Stimulated activated effector memory CD8-positive, alpha-beta T cell treated with anti-CD3 and anti-CD28 coated beads, Interleukin-12 subunit alpha, Interleukin-12 subunit beta, amount 100 ng/mL, for 72 hours (primary cell): ENCODE results near the gene GMDS.

Experiments
- ATAC-seq: fragments of 150-1000 bp; cut with Tn5 transposase; 2 replicates; pipeline ENCODE4 v1.10.0; 2021
- DNase-seq, 2 donors: peaks; one replicate each; pipeline ENCODE4 v3.0.0; 2021 to 2022; ENCODE audit warnings: low spot score in 2 of 2
- H3K27ac Mint-ChIP-seq: one replicate; pipeline ENCODE4 v1.8.0; 2022; ENCODE audit warnings: mild to moderate bottlenecking, mixed read lengths
- H3K36me3 Mint-ChIP-seq: one replicate; pipeline ENCODE4 v1.8.0; 2022; ENCODE audit warnings: mild to moderate bottlenecking, mixed read lengths
- H3K4me1 Mint-ChIP-seq: one replicate; pipeline ENCODE4 v1.8.0; 2022; ENCODE audit warnings: mixed read lengths
- H3K4me3 Mint-ChIP-seq: one replicate; pipeline ENCODE4 v1.8.0; 2022; ENCODE audit warnings: mild to moderate bottlenecking, mixed read lengths
- H3K9me3 Mint-ChIP-seq: one replicate; pipeline ENCODE4 v1.8.0; 2022; ENCODE audit warnings: mixed read lengths

Gene GMDS

DNA sequence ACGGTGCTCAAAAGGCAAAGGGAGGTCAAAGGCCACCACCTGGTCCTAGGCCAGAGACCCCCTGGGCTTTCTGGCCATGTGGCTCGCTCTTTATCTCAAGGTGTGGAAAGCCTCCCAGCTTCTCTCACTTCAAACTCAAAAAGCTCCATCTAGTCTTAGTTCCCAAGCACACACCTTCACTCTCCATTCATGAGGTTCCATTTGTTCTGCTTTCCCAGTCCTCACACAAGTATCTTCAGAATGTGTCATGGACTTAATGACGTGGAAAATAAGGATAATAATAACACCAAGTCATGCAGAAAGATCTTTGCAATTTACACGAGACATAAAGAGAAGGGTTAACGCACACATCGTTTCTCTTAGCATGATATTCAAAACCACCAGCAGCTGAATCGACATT is 219.3 kb downstream of the GMDS start:
- no peaks in the 10 kb centered on the region for H3K9me3 Mint-ChIP-seq
- H3K27ac Mint-ChIP-seq, result no peak overlapping the region
- H3K4me1 Mint-ChIP-seq, result no peaks in the 10 kb centered on the region
- DNase-seq (no peak), ATAC-seq (no peak)
- no peak overlapping the region for H3K4me3 Mint-ChIP-seq
- no peaks in the 10 kb centered on the region for H3K36me3 Mint-ChIP-seq

DNA sequence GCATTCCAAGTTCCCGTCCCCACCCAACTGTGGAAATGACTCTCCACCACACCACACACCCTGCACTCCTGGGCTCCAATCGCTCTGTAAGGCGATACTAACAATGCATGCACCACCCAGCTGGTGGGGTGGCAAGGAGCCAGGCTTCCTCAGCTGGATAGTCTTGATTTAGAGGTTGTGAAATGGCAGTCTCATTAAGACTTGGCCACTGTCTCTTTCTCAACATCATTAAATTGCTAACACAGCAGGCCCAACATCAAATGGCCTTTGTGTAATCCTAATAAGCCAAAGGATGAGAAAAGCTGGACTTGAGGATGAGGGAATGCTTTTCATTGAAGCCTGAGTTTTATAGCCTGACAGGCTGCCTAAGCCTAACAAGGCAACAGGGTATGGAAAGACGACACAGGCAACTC is 223.7 kb downstream of the GMDS start:
- Mint-ChIP-seq H3K27ac (no peak overlapping the region), H3K4me3 (no peak overlapping the region), H3K4me1 (no peaks in the 10 kb centered on the region), H3K36me3 (no peaks in the 10 kb centered on the region), H3K9me3 (no peaks in the 10 kb centered on the region)
- DNase-seq (no peak), ATAC-seq (no peak)

DNA sequence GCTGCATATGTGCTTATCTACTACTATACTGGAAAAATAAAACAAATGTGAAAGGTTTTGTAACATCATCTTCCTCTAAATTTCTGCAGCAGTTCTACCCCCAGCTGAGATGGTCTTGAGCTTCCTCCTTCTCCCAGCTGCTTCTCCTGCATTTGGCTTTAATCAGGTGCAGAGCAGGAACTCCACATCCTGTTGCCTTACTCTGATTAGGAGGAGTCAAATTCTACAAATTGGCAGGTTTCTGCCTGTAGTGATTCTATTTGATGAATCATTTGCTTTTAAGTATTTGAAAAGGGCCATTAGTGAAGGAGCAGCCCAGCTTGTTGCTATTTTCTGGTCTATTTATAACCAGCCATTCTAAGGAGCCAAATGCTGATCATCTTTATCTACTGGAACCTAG is 224.5 kb downstream of the GMDS start:
- Mint-ChIP-seq H3K4me3 (no peak overlapping the region), H3K27ac (no peak overlapping the region), H3K9me3 (no peaks in the 10 kb centered on the region), H3K36me3 (no peaks in the 10 kb centered on the region), H3K4me1 (no peaks in the 10 kb centered on the region)
- no peak for ATAC-seq
- no peak for DNase-seq

DNA sequence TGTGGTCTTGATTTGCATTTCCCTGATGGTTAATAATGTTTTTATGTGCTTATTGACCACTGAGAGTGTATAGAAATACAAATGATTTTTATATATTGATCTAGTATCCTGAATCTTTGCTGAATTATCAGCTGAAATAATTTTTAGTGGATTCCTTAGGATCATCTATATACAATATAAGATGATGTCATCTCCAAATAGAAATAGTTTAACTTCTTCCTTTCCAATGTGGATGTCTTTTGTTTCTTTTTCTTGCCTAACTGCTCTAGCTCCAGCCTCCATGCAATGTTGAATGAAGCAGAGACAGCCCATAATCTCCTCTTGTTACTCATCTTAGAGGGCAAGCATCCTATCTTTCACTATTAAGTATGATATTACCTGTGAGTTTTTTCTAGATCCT is 226.4 kb downstream of the GMDS start:
- DNase-seq (no peak), ATAC-seq (no peak)
- Mint-ChIP-seq H3K9me3 (peaks cover 17% of the 10 kb centered on the region), H3K4me3 (no peak overlapping the region), H3K4me1 (no peaks in the 10 kb centered on the region), H3K27ac (no peak overlapping the region), H3K36me3 (no peaks in the 10 kb centered on the region)

DNA sequence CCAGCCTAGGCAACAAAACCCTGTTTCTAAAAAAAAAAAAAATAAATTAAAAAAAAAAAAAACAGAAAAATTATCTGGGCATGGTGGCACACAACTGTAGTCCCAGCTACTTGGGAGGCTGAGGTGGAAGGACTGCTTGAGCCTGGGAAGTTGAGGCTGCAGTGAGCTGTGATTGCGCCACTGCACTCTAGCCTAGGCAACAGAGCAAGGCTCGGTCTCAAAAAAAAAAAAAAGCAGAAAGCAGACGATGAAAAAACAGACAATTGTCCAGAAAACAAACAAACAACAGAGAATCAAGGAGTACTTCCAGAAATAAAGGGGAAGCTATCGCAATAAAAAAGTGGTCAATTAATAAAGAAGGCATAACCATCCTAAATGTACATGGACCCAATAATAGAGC is 229.4 kb downstream of the GMDS start:
- ATAC-seq (no peak), DNase-seq (no peak)
- Mint-ChIP-seq H3K4me3 (no peak overlapping the region), H3K27ac (no peak overlapping the region), H3K36me3 (no peaks in the 10 kb centered on the region), H3K4me1 (no peaks in the 10 kb centered on the region), H3K9me3 (peaks cover 23% of the 10 kb centered on the region)

DNA sequence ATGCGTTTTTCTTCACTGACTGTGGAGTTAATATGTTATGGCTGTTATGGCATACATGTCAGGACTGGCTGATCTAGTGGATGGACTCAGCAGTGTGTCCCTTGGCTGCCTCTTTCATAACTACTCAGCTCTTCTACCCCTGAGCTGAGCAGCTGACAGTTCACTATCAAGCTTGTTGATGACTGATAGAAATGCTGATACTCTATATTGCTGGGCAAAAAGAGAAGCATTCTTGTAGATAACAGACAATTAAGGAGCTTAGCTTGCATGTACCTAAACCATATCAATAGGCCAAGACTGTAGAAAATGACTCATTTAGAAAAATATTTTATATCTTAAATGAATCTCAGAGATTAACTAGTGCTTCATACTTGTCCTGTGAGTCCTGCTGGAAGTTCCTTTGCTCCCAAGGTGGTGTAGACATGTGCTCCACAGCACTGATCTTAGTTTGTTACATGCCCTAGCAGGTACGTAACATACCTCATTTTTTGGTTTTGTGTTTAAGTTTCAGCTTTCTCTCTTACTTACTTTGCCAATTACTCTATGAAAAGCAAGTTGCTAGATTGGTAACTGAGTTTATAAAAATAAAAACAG is 236.9 kb downstream of the GMDS start:
- H3K4me1 Mint-ChIP-seq, result no peaks in the 10 kb centered on the region
- DNase-seq, result no peak
- no peak overlapping the region for H3K4me3 Mint-ChIP-seq
- no peaks in the 10 kb centered on the region for H3K36me3 Mint-ChIP-seq
- peaks cover 3% of the 10 kb centered on the region for H3K9me3 Mint-ChIP-seq
- H3K27ac Mint-ChIP-seq, result no peak overlapping the region
- no peak for ATAC-seq

DNA sequence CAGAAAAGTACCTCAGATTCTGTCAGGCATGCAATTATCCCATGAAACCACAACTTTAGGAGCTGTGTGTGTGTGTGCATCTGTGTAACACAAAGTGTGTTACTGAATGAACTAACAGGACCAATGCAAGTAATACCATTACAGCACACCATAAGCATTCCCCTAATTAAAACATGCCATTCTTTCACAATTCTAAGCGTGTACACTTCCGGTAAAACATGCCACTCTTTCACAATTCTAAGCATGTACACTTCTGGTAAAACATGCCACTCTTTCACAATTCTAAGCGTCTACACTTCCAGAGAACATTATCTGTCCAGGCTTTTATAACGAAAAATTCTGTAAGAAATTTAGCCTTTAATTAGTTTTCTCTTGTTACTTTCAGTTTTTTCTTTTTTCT is 238.2 kb downstream of the GMDS start:
- Mint-ChIP-seq H3K4me3 (no peak overlapping the region), H3K4me1 (no peaks in the 10 kb centered on the region), H3K9me3 (no peaks in the 10 kb centered on the region), H3K27ac (no peak overlapping the region), H3K36me3 (no peaks in the 10 kb centered on the region)
- ATAC-seq (no peak), DNase-seq (no peak)

DNA sequence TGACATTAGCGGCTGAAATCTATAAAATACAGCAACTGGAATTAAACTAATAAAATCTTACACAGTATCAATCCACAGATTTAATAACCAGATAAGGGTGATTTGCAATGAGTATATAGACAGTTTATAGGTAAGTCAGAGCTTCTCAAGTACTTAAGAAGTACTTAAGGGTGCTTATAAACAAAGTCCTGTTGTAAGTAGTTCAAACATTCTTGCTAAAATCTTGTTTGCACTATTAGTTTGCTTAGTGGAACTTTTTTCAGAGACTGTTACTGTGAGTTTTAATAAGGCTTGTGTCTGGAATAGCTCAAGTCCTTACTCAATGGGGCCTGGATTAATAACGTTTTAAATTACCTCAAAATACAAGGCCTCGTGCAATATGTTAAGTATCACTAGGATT is 240.5 kb downstream of the GMDS start:
- H3K27ac Mint-ChIP-seq, result no peak overlapping the region
- H3K9me3 Mint-ChIP-seq, result no peaks in the 10 kb centered on the region
- H3K36me3 Mint-ChIP-seq, result no peaks in the 10 kb centered on the region
- ATAC-seq (no peak), DNase-seq (no peak)
- no peak overlapping the region for H3K4me3 Mint-ChIP-seq
- H3K4me1 Mint-ChIP-seq, result no peaks in the 10 kb centered on the region

DNA sequence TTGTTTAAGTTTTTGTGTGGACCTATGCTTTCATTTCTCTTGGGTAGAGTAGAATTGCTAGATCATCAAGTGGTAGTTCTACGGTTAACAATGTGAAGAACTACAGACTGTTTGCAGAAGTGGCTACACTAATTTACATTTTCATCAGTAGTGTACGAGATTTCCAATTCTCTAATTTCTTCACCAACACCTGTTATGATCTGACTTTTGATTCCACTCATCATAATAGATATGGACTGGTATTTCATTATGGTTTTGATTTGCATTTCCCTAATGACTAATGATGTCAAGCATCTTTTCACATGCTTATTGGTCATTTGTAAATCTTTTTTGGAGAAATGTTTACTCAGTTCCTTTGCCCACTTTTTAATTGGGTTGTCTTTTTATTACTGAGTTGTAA is 244.4 kb downstream of the GMDS start:
- ATAC-seq (no peak), DNase-seq (no peak)
- no peak overlapping the region for H3K4me3 Mint-ChIP-seq
- no peaks in the 10 kb centered on the region for H3K9me3 Mint-ChIP-seq
- H3K4me1 Mint-ChIP-seq, result no peaks in the 10 kb centered on the region
- no peaks in the 10 kb centered on the region for H3K36me3 Mint-ChIP-seq
- no peak overlapping the region for H3K27ac Mint-ChIP-seq

DNA sequence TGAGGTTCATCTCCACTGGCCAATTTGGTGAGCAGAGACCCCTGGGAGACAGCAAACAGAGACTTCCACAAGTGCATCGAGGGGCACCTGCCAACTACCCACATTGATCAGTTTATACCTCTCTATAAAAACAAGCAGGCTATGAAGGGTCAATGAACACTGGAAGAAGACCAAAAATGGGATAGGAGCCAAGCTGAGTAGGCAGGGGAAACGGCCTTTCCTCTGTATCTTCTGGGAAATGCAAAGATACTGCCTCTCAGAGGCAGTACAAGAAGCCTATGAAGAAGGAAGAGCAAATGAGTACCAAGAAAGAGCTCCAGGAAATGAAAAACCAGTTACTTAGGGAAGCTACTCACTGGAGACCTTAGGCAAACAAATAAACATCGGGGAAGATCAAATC is 247.7 kb downstream of the GMDS start:
- DNase-seq (no peak), ATAC-seq (no peak)
- H3K4me1 Mint-ChIP-seq, result peaks cover 6% of the 10 kb centered on the region
- no peaks in the 10 kb centered on the region for H3K9me3 Mint-ChIP-seq
- H3K36me3 Mint-ChIP-seq, result no peaks in the 10 kb centered on the region
- H3K4me3 Mint-ChIP-seq, result no peak overlapping the region
- H3K27ac Mint-ChIP-seq, result no peak overlapping the region

DNA sequence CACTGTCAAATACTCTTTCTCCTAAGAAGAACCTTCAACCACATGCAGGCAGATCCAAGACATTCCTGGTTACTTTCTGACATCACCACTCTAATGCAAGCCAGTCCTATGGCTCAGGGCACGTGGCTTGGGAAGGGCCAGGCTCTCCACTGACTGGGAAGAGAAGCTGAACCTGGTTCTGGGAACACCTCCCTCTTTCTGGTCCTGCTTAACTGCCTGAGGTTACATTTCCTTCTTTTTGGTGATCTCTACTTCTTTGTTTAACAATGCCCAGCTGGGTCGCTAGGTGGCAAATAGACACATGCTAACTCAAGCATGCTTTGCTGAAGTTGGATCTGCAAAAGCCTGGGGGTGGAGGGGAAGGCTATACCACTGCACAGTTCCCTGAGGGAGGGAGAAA is 249.8 kb downstream of the GMDS start:
- H3K27ac Mint-ChIP-seq, result no peak overlapping the region
- no peaks in the 10 kb centered on the region for H3K9me3 Mint-ChIP-seq
- no peak for DNase-seq

DNA sequence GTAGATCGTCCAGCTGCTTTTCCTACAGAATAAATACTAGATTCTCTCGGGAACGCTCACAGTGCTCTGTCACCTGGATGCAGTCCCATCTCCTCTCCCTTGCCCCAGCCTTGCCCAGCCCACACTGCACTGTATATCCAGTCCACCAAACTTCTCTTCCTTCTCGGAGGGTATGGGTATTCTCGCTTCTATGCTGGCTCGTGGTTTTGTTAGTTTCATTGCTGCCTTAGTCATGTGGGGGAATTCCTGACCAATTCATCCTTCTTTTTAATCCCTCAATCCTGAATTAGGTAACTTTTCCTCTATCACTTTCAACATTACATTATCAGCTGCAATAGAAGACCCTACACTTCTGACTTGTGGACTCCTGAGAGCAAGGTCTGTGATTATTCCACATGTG is 252.4 kb downstream of the GMDS start:
- ATAC-seq, result no peak
- DNase-seq, result no peak
- H3K9me3 Mint-ChIP-seq, result no peaks in the 10 kb centered on the region
- H3K4me3 Mint-ChIP-seq, result no peak overlapping the region
- no peaks in the 10 kb centered on the region for H3K36me3 Mint-ChIP-seq
- H3K27ac Mint-ChIP-seq, result no peak overlapping the region
- peaks cover 6% of the 10 kb centered on the region for H3K4me1 Mint-ChIP-seq

More for the DNA sequence above, 249.8 kb downstream of the GMDS start:
- Mint-ChIP-seq H3K4me1 (peaks cover 6% of the 10 kb centered on the region), H3K4me3 (no peak overlapping the region), H3K36me3 (no peaks in the 10 kb centered on the region)
- no peak for ATAC-seq

DNA sequence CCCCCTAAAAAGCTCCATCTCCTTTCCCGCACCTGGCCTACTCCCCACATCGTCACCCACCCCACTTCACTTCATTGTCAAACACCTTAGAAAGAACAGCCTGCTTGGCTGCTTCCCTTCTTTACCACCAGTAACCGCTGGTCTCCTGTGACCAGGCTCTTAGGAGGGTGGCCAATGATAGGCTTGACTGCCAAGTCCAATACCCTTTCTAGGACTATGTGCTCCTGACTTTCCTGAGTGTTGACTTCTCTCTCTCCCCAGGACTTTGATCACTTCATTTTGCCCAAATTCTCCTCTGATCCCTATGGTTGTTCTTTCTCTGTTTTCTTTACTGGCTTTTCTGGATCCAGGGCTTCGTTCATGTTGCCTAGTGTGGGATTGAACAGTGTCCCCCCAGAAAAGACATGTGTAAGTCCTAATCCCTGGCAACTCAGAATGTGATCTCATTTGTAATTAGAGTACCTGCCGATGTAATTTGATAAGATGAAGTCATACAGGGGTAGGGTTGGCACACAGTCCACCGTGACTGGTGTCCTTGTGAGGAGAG is 254.0 kb downstream of the GMDS start:
- no peak for ATAC-seq
- peaks cover 6% of the 10 kb centered on the region for H3K4me1 Mint-ChIP-seq
- DNase-seq, result no peak
- H3K36me3 Mint-ChIP-seq, result no peaks in the 10 kb centered on the region
- H3K27ac Mint-ChIP-seq, result no peak overlapping the region
- H3K4me3 Mint-ChIP-seq, result no peak overlapping the region
- H3K9me3 Mint-ChIP-seq, result no peaks in the 10 kb centered on the region

DNA sequence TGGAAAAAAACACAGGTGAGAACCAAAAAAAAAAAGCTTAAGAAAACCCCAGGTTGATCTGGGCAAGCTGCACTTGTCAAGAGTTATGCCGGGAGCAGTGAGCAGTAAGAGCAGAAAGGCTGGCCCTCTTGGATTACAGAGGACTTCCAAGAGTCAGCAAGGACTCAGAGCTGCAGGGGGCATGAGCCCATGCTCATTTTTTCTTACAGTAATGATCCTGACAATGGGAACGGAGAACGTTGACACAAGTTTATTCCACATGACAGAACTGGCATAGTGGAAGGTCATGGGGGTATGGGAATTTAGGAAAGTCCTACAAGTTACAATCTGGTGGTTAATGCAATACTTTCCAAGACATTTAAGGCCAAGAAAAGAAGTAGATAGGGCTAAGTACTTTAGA is 256.6 kb downstream of the GMDS start:
- Mint-ChIP-seq H3K36me3 (no peaks in the 10 kb centered on the region), H3K9me3 (peaks cover 3% of the 10 kb centered on the region)

DNA sequence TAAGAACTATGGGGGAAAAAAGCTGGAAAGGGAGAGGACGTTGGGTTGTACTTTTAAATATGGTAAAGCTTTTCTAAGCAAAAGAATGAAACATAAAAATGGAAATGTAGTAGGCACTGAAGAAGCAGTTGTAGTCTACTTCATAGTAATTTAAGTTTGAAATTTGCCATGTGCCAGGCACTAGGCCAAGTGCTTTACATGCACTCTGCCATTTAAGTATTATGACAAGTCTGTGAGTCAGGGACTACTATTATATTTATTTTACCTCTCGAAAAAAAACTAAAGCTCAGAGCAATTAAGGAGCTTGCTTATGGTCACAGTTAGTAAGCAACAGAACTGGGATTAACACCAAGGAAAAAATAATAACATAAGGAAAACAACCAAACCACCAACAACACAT is 257.8 kb downstream of the GMDS start:
- H3K36me3 Mint-ChIP-seq, result no peaks in the 10 kb centered on the region
- H3K4me3 Mint-ChIP-seq, result no peak overlapping the region
- peaks cover 10% of the 10 kb centered on the region for H3K9me3 Mint-ChIP-seq
- ATAC-seq (no peak), DNase-seq (no peak)
- no peak overlapping the region for H3K27ac Mint-ChIP-seq
- H3K4me1 Mint-ChIP-seq, result no peaks in the 10 kb centered on the region

More for the DNA sequence above, 256.6 kb downstream of the GMDS start:
- peaks cover 6% of the 10 kb centered on the region for H3K4me1 Mint-ChIP-seq
- H3K27ac Mint-ChIP-seq, result no peak overlapping the region
- no peak for ATAC-seq
- DNase-seq, result no peak
- no peak overlapping the region for H3K4me3 Mint-ChIP-seq

DNA sequence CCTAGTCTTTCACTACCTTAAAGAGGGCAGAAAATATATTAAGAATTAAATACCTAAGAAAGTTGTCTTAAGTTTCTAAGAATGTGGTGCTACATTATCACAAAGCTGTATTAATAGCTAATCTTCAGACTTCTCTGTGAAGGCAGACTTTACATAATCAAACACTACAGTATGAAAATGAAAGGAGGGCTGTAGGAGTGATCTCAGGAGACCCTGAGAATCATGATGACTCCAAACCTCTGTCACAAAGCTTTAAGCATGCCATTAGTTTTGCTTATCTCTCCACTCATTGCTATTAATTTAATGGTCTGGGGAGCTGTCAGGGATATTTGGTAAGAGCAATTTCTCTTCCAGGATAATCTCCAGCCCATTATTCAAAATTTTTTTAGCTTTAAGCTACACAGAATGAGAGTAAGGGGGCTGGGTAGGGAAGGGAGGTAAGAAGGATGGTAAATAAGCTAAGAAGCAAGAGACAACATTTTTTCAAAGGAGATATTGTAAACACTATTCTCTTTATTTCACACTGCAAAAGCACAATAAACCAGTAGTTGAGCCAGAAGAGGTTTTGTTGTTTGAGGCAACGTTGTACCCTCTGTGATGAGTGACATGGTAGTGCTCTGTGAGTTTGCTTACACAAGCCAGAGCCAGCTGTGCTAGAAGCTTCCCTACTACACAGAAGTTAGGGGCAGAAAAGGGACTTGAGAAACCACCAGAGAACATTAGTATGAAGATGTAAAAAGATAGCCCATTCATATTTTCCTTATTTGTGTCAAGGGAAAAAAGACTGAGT is 258.8 kb downstream of the GMDS start:
- H3K9me3 Mint-ChIP-seq, result peaks cover 14% of the 10 kb centered on the region
- H3K36me3 Mint-ChIP-seq, result no peaks in the 10 kb centered on the region
- no peaks in the 10 kb centered on the region for H3K4me1 Mint-ChIP-seq
- no peak overlapping the region for H3K4me3 Mint-ChIP-seq
- H3K27ac Mint-ChIP-seq, result no peak overlapping the region
- DNase-seq, result no peak
- no peak for ATAC-seq
